ENCODE measurements around the gene SLC22A15.

- TF ChIP-seq, protein P1, sequence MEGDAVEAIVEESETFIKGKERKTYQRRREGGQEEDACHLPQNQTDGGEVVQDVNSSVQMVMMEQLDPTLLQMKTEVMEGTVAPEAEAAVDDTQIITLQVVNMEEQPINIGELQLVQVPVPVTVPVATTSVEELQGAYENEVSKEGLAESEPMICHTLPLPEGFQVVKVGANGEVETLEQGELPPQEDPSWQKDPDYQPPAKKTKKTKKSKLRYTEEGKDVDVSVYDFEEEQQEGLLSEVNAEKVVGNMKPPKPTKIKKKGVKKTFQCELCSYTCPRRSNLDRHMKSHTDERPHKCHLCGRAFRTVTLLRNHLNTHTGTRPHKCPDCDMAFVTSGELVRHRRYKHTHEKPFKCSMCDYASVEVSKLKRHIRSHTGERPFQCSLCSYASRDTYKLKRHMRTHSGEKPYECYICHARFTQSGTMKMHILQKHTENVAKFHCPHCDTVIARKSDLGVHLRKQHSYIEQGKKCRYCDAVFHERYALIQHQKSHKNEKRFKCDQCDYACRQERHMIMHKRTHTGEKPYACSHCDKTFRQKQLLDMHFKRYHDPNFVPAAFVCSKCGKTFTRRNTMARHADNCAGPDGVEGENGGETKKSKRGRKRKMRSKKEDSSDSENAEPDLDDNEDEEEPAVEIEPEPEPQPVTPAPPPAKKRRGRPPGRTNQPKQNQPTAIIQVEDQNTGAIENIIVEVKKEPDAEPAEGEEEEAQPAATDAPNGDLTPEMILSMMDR (IDR thresholded peaks at IDR 0.05), result no peak
- no peak for TF ChIP-seq POLR2A (IDR thresholded peaks at IDR 0.05)
These were observed 114.8 kb downstream of the SLC22A15 start for GRCh38 chr1:116091083-116091482.

All from Peyer's patch (tissue), 4 donors.